AG04450 (cell line): ENCODE data around the gene OPN1MW. TPM values are rescaled to one million over a fixed set of nuclear protein-coding genes. Genes with fewer than 3 reads are reported as not detected.
"Not testable (repeated sequence)": the region's sequence is repeated elsewhere in the genome, so short reads cannot be mapped to it uniquely, and the experiment has no call there.

Source experiments
- CTCF ChIA-PET: fragments of 300-600, 350-600 bp; formaldehyde crosslinking; extraction: SDS; loops from one replicate; lab custom pipeline; 2022; ENCODE audit warnings: antibody characterized with exemption, inconsistent platforms; lab: Charles Lee
- POLR2A ChIA-PET: fragments of 350-600 bp; formaldehyde crosslinking; extraction: SDS; loops from one replicate; lab custom pipeline; 2021; ENCODE audit warnings: antibody characterized with exemption, inconsistent platforms; lab: Yijun Ruan, JAX
- DNase-seq: peaks from one replicate; pipeline ENCODE4 v3.0.0-alpha.2; 2011; ENCODE audit warnings: low read depth, low spot score
- H3K27ac ChIP-seq: one replicate; pipeline ENCODE4 v1.5.1; 2012; ENCODE audit warnings: low read depth, low read length, control low read depth
- H3K27me3 ChIP-seq: one replicate; pipeline ENCODE4 v1.6.0; 2012; ENCODE audit warnings: low read length; ENCODE audit not compliant: control insufficient read depth, insufficient read depth
- H3K4me3 ChIP-seq: 2 replicates; pipeline ENCODE4 v1.5.1; 2011; ENCODE audit warnings: mild to moderate bottlenecking, low read depth, low read length, control low read depth
- H3K9me3 ChIP-seq: 2 replicates; pipeline ENCODE4 v1.5.1; 2012; ENCODE audit warnings: low read length; ENCODE audit not compliant: control insufficient read depth, insufficient read depth
- polyA plus RNA-seq: library from polyadenylated mRNA; depleted of rRNA; stranded (reverse); fragments of >200 nt; gene quantifications from 2 replicates; pipeline ENCODE4 v1.2.3, GENCODE V29; 2011

Gene OPN1MW
- polyA plus RNA-seq, 1 experiment, result not detected

DNA sequence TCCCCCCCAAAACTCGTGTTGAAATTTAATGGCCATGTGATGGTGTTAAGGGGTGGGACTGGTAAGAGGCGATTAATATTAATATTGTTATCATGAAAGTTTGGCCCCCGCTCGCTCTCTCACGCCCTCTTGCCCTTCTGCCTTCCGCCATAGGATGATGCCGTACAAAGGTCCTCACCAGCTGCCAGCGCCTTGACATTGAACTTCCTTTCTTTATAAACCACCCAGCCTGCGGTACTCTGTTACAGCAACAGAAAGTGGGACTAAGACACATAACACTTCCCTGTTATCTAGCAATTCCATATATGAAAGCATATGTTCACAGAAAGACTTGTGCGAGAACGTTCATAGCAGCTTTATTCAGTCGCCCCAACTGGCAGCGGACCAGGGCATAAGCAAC is 14.0 kb upstream of the OPN1MW start:
- H3K27me3 ChIP-seq, DNase-seq, POLR2A ChIA-PET, CTCF ChIA-PET, H3K27ac ChIP-seq, H3K4me3 ChIP-seq, H3K9me3 ChIP-seq: not testable (repeated sequence)

GRCh38 chrX:154172535-154172943 is 9.9 kb upstream of the OPN1MW start:
- CTCF ChIA-PET, H3K9me3 ChIP-seq, H3K27me3 ChIP-seq, H3K27ac ChIP-seq, H3K4me3 ChIP-seq, DNase-seq, POLR2A ChIA-PET: not testable (repeated sequence)

- H3K9me3 ChIP-seq, DNase-seq, H3K27ac ChIP-seq, H3K4me3 ChIP-seq, H3K27me3 ChIP-seq, CTCF ChIA-PET, POLR2A ChIA-PET: not testable (repeated sequence)
These were observed 8.0 kb upstream of the OPN1MW start for GRCh38 chrX:154174356-154174755.

GRCh38 chrX:154183794-154184193 is 1.4 kb downstream of the OPN1MW start:
- H3K27me3 ChIP-seq, H3K4me3 ChIP-seq, CTCF ChIA-PET, DNase-seq, POLR2A ChIA-PET, H3K9me3 ChIP-seq, H3K27ac ChIP-seq: not testable (repeated sequence)

DNA sequence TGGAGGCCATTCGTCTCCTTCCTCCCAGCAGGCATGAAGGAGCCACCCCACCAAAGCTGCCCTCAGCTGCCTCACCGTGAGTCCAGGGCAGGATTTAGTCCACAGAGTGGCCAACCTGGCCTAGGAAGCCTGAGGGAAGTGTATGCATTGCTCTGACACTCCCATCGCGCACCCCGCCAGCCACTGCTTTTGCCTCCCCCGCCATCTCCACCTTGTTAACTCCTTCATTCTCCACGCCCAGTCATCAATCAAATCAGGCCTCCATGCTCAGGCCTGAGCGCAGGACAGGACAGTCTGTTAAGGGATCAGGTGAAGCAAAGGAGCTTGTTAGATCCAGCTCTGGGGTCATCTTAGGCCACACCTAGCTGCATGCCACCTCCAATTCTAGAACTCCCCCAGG is 10.4 kb downstream of the OPN1MW start:
- POLR2A ChIA-PET, H3K4me3 ChIP-seq, H3K9me3 ChIP-seq, H3K27ac ChIP-seq, H3K27me3 ChIP-seq, DNase-seq, CTCF ChIA-PET: not testable (repeated sequence)

GRCh38 chrX:154194316-154194715 is 11.9 kb downstream of the OPN1MW start:
- H3K27me3 ChIP-seq, POLR2A ChIA-PET, H3K9me3 ChIP-seq, DNase-seq, H3K4me3 ChIP-seq, CTCF ChIA-PET, H3K27ac ChIP-seq: not testable (repeated sequence)

DNA sequence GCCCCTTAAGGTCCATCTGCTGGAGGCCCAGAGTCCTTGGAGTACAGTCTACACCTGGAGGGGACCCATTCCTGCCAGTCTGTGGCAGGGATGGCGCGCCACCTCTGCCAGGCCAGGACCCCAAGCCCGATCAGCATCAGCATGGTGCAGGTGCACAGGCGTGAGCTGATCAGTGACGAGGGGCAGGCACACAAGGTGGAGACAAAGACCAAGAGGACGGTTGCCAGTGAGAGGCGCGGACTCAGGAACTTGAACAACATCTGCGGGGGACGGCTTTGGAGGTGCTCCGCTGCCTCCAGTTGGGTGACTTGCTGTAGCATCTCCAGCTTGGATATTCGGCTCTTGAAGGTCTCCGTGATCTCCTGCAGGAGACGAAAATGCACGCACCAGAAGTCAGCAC is 14.1 kb downstream of the OPN1MW start:
- H3K4me3 ChIP-seq, CTCF ChIA-PET, POLR2A ChIA-PET, DNase-seq, H3K9me3 ChIP-seq, H3K27me3 ChIP-seq, H3K27ac ChIP-seq: not testable (repeated sequence)

DNA sequence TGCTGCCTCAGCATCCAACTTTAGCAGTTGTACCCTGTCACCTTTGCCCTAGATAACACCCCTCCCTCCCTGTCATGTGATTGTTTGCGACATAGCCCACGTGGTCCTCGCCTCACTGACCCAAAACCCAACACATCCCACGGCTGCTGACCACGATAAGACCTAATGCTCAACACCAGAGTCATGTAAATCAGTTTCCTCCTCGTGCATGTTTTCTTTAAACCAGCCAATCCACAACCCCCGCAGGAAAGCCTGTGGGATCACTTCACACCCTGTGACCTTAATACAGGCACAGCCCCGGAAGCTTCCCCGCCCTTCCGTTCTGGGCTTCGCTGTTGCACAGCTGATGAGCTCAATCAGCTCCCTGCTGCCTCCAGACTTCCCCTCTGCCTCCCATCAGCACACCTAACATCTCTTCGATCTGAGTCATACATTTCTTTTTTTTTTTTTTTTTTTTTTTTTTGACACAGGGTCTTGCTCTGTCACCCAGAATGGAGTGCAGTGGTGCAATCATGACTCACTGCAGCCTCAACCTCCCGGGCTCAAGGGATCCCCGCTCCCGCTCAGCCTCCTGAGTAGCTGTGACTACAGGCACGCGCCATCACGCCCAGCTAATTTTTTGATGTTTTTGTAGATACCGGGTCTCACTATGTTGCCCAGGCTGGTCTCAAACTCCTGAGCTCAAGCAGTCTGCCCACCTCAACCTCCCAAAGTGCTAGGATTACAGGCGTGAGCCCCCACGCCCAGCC is 27.4 kb downstream of the OPN1MW start:
- CTCF ChIA-PET, H3K27ac ChIP-seq, POLR2A ChIA-PET, H3K9me3 ChIP-seq, H3K4me3 ChIP-seq, H3K27me3 ChIP-seq, DNase-seq: not testable (repeated sequence)

DNA sequence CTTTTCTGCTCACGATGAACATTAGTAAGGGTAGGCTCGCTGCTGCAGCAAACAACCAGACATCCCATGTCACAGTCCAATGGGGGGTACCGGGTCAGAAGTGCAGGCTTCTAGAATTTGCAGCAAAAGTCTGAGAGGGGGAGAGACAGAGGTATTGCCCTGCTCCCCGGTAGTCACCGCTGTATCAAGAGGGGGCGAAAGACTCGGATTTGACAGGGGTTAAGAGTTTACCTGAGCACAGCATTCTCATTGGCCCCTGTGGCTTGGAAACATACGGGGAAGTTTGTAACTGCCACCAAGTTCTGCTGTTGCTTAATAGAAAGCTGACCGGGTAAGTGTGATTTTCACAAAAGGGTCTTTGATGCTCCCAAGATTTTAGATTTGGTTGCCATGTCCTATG is 28.7 kb downstream of the OPN1MW start:
- H3K27ac ChIP-seq, H3K27me3 ChIP-seq, POLR2A ChIA-PET, DNase-seq, H3K9me3 ChIP-seq, H3K4me3 ChIP-seq, CTCF ChIA-PET: not testable (repeated sequence)

- CTCF ChIA-PET, POLR2A ChIA-PET, H3K9me3 ChIP-seq, H3K4me3 ChIP-seq, H3K27me3 ChIP-seq, DNase-seq, H3K27ac ChIP-seq: not testable (repeated sequence)
These were observed 29.1 kb downstream of the OPN1MW start for GRCh38 chrX:154211499-154211898.

DNA sequence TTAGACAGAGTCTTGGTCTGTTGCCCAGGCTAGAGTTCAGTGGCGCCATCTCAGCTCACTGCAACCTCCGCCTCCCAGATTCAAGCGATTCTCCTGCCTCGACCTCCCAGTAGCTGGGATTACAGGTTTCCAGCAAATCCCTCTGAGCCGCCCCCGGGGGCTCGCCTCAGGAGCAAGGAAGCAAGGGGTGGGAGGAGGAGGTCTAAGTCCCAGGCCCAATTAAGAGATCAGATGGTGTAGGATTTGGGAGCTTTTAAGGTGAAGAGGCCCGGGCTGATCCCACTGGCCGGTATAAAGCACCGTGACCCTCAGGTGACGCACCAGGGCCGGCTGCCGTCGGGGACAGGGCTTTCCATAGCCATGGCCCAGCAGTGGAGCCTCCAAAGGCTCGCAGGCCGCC is 37.1 kb downstream of the OPN1MW start, which contains the start of gene OPN1MW2:
Gene OPN1MW2, plus strand, starts transcription at position 301 of the 400 bp plus-strand sequence. Its CDS starts 60 bp downstream, at position 361.
- H3K4me3 ChIP-seq, DNase-seq, H3K27me3 ChIP-seq, H3K27ac ChIP-seq, POLR2A ChIA-PET, H3K9me3 ChIP-seq, CTCF ChIA-PET: not testable (repeated sequence)

DNA sequence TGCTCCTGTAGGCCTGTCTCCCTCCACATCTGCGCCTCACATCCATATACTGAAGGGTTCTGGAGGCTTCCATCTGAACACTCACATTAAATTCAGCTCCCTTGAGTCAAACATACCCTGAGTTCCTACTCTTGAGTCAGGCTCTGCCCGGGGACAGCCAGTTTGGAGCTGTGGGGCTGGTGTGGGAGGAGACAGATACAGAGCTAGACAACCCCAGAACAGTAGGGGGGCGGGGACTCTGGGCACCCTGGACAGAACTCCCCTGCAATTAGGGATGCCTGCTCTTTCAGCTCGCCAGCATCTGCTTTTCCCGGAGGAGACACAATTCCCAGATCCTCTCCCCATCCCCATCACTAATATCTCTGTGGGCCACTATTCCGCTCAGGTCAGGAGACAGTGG is 42.9 kb downstream of the OPN1MW start:
- POLR2A ChIA-PET, H3K27me3 ChIP-seq, CTCF ChIA-PET, H3K27ac ChIP-seq, DNase-seq, H3K4me3 ChIP-seq, H3K9me3 ChIP-seq: not testable (repeated sequence)
